Parathyroid adenoma (tissue), 2 donors: ENCODE data around the gene PGBD5.

ENCODE experiments used
- H2AFZ ChIP-seq: fragments of 300-600 bp; sonication (generic); one replicate; pipeline ENCODE4 v1.7.0; 2017; ENCODE audit warnings: antibody characterized with exemption, mild to moderate bottlenecking
- H3K27ac ChIP-seq: fragments of 300-600 bp; sonication (generic); one replicate; pipeline ENCODE4 v1.7.0; 2017
- H3K27me3 ChIP-seq: fragments of 300-600 bp; sonication (generic); one replicate; pipeline ENCODE4 v1.7.0; 2017; ENCODE audit warnings: low read length; ENCODE audit not compliant: control insufficient read depth, insufficient read depth
- H3K36me3 ChIP-seq: fragments of 300-600 bp; sonication (generic); one replicate; pipeline ENCODE4 v1.7.0; 2017; ENCODE audit warnings: low read length; ENCODE audit not compliant: control insufficient read depth, insufficient read depth
- H3K4me1 ChIP-seq: fragments of 300-600 bp; sonication (generic); one replicate; pipeline ENCODE4 v1.7.0; 2017; ENCODE audit warnings: control low read depth
- H3K4me2 ChIP-seq: fragments of 300-600 bp; sonication (generic); one replicate; pipeline ENCODE4 v1.7.0; 2017; ENCODE audit warnings: low read length
- H3K4me3 ChIP-seq: fragments of 300-600 bp; sonication (generic); one replicate; pipeline ENCODE4 v1.7.0; 2017; ENCODE audit warnings: low read depth, low read length
- H3K79me2 ChIP-seq: fragments of 300-600 bp; sonication (generic); one replicate; pipeline ENCODE4 v1.7.0; 2017; ENCODE audit warnings: control low read depth
- H3K9ac ChIP-seq: fragments of 300-600 bp; sonication (generic); one replicate; pipeline ENCODE4 v1.7.0; 2017; ENCODE audit warnings: mild to moderate bottlenecking
- H3K9me3 ChIP-seq: fragments of 300-600 bp; sonication (generic); one replicate; pipeline ENCODE4 v1.7.0; 2017; ENCODE audit warnings: low read length; ENCODE audit not compliant: control insufficient read depth
- CTCF ChIP-seq: fragments of 300-600 bp; sonication (generic); IDR thresholded peaks from one replicate; pipeline ENCODE4 v1.7.0; 2017; ENCODE audit warnings: antibody characterized with exemption, mild to moderate bottlenecking
- donor health status: primary hyperparathyroidism.

The PGBD5 gene

GRCh38 chr1:230431527-230431926, 5.4 kb upstream of the PGBD5 start:
- Histone ChIP-seq H2AFZ (no peak overlapping the region), H3K36me3 (no peaks in the 10 kb centered on the region), H3K9me3 (no peaks in the 10 kb centered on the region), H3K4me2 (no peak overlapping the region), H3K4me3 (no peak overlapping the region), H3K27ac (no peak overlapping the region), H3K79me2 (no peaks in the 10 kb centered on the region), H3K27me3 (no peaks in the 10 kb centered on the region), H3K9ac (no peak overlapping the region), H3K4me1 (no peaks in the 10 kb centered on the region)
- TF ChIP-seq CTCF = no peak

GRCh38 chr1:230430499-230430898, 4.4 kb upstream of the PGBD5 start:
- H3K9ac ChIP-seq = no peak overlapping the region
- no peak overlapping the region for H2AFZ ChIP-seq
- H3K27ac ChIP-seq = no peak overlapping the region
- no peak overlapping the region for H3K4me2 ChIP-seq
- no peaks in the 10 kb centered on the region for H3K36me3 ChIP-seq
- H3K4me3 ChIP-seq = no peak overlapping the region
- H3K79me2 ChIP-seq = no peaks in the 10 kb centered on the region
- no peak for TF ChIP-seq CTCF
- H3K9me3 ChIP-seq = no peaks in the 10 kb centered on the region
- no peaks in the 10 kb centered on the region for H3K4me1 ChIP-seq
- H3K27me3 ChIP-seq = no peaks in the 10 kb centered on the region

GRCh38 chr1:230429067-230429735, 3.1 kb upstream of the PGBD5 start:
- no peak overlapping the region for H3K4me3 ChIP-seq
- H3K79me2 ChIP-seq = no peaks in the 10 kb centered on the region
- no peak for TF ChIP-seq CTCF
- H3K36me3 ChIP-seq = no peaks in the 10 kb centered on the region
- no peak overlapping the region for H3K4me2 ChIP-seq
- H3K27ac ChIP-seq = no peak overlapping the region
- no peaks in the 10 kb centered on the region for H3K9me3 ChIP-seq
- H3K27me3 ChIP-seq = no peaks in the 10 kb centered on the region
- H3K9ac ChIP-seq = no peak overlapping the region
- no peaks in the 10 kb centered on the region for H3K4me1 ChIP-seq
- H2AFZ ChIP-seq = no peak overlapping the region

- H3K4me1 ChIP-seq = no peaks in the 10 kb centered on the region
- H3K4me2 ChIP-seq = no peak overlapping the region
- no peaks in the 10 kb centered on the region for H3K27me3 ChIP-seq
- no peak overlapping the region for H3K9ac ChIP-seq
- TF ChIP-seq CTCF = no peak
- H3K79me2 ChIP-seq = no peaks in the 10 kb centered on the region
- no peaks in the 10 kb centered on the region for H3K36me3 ChIP-seq
- no peak overlapping the region for H3K4me3 ChIP-seq
- no peaks in the 10 kb centered on the region for H3K9me3 ChIP-seq
- H2AFZ ChIP-seq = no peak overlapping the region
- no peak overlapping the region for H3K27ac ChIP-seq
Measured at GRCh38 chr1:230427981-230428380, 1.8 kb upstream of the PGBD5 start.
